Cardiac muscle cell (in vitro differentiated cells and primary cell): ENCODE measurements around the gene WDR70. TPM values are rescaled to one million over a fixed set of nuclear protein-coding genes. Genes with fewer than 3 reads are reported as not detected.

Experiments
- DNase-seq, 2 donors: peaks; one replicate each; pipeline versions ENCODE4 v3.0.0 to v3.0.0-alpha.2; 2010 to 2017; ENCODE audit warnings: low read depth in 1 of 2, low spot score in 1 of 2
- H3K27ac ChIP-seq: fragments of 200-600 bp; sonication (generic); 2 replicates; pipeline ENCODE4 v1.5.1; 2016
- H3K27me3 ChIP-seq: fragments of 200-600 bp; sonication (generic); 2 replicates; pipeline ENCODE4 v1.6.0; 2016; ENCODE audit warnings: control low read depth
- H3K36me3 ChIP-seq: fragments of 200-600 bp; sonication (generic); 2 replicates; pipeline ENCODE4 v1.5.1; 2016; ENCODE audit warnings: control low read depth
- H3K4me1 ChIP-seq: fragments of 200-600 bp; sonication (generic); 2 replicates; pipeline ENCODE4 v1.8.1; 2017; ENCODE audit warnings: low read depth, mild to moderate bottlenecking, mixed run types
- H3K4me3 ChIP-seq: fragments of 200-600 bp; sonication (generic); 2 replicates; pipeline ENCODE4 v1.5.1; 2016; ENCODE audit warnings: mild to moderate bottlenecking
- H3K9me3 ChIP-seq: fragments of 200-600 bp; sonication (generic); 2 replicates; pipeline ENCODE4 v1.5.1; 2017; ENCODE audit warnings: low read depth, mild to moderate bottlenecking, control low read depth
- polyA plus RNA-seq: library from polyadenylated mRNA; unstranded; fragments of >200 nt; fragmentation: Nextera tagmentation; extraction: Ambion mirVana; gene quantifications from 2 replicates; pipeline ENCODE4 v1.2.1, GENCODE V29; 2016
- total RNA-seq: library from RNA; depleted of rRNA; stranded (reverse); fragments of >200 nt; gene quantifications from 2 replicates; pipeline ENCODE4 v1.2.3, GENCODE V29; 2016
- TF ChIP-seq, protein P1 (sequence below): IDR thresholded peaks from 2 replicates; pipeline ENCODE4 v1.5.1; 2012; ENCODE audit warnings: low read depth, mild to moderate bottlenecking, low read length

WDR70 gene
- total and polyA plus RNA-seq, 2 experiments from 2014 or later: 21.8 to 22.7 TPM

DNA sequence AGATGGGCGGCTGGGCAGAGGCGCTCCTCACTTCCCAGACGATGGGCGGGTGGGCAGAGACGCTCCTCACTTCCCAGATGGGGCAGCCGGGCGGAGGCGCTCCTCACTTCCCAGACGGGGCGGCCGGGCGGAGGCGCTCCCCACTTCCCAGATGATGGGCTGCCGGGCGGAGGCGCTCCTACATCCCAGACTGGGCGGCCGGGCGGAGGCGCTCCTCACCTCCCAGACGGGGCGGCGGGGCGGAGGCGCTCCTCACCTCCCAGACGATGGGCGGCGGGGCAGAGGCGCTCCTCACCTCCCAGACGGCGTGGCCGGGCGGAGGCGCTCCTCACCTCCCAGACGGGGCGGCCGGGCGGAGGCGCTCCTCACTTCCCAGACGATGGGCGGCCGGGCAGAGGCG lies 140.2 kb downstream of the WDR70 start:
- H3K27me3 ChIP-seq: no peaks in the 10 kb centered on the region
- no peaks in the 10 kb centered on the region for H3K36me3 ChIP-seq
- H3K9me3 ChIP-seq: no peaks in the 10 kb centered on the region
- DNase-seq: no peak
- no peak overlapping the region for H3K27ac ChIP-seq
- H3K4me3 ChIP-seq: no peak overlapping the region
- H3K4me1 ChIP-seq: no peaks in the 10 kb centered on the region
- TF ChIP-seq, protein P1, sequence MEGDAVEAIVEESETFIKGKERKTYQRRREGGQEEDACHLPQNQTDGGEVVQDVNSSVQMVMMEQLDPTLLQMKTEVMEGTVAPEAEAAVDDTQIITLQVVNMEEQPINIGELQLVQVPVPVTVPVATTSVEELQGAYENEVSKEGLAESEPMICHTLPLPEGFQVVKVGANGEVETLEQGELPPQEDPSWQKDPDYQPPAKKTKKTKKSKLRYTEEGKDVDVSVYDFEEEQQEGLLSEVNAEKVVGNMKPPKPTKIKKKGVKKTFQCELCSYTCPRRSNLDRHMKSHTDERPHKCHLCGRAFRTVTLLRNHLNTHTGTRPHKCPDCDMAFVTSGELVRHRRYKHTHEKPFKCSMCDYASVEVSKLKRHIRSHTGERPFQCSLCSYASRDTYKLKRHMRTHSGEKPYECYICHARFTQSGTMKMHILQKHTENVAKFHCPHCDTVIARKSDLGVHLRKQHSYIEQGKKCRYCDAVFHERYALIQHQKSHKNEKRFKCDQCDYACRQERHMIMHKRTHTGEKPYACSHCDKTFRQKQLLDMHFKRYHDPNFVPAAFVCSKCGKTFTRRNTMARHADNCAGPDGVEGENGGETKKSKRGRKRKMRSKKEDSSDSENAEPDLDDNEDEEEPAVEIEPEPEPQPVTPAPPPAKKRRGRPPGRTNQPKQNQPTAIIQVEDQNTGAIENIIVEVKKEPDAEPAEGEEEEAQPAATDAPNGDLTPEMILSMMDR: no peak

DNA sequence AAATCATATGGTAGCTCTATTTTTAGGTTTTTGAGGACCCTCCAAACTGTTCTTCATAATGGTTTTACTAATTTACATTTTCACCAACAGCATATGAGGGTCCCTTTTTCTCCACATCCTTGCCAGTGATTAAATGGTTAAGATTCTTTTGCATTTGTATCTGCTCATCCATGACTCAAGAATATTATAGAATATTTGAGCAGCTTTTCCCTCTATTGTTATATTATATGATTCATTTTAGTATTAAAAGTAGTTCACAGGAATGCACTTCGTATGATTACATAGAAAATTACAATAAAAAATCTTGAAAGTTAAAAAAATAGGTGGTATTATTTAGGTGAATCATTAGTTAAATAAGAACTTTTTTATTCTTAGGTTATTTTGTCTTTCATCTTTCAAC lies 140.7 kb downstream of the WDR70 start:
- Histone ChIP-seq H3K36me3 (no peaks in the 10 kb centered on the region), H3K4me3 (no peak overlapping the region), H3K9me3 (no peaks in the 10 kb centered on the region), H3K4me1 (no peaks in the 10 kb centered on the region), H3K27me3 (no peaks in the 10 kb centered on the region), H3K27ac (no peak overlapping the region)
- no peak for DNase-seq
- TF ChIP-seq, protein P1: no peak

DNA sequence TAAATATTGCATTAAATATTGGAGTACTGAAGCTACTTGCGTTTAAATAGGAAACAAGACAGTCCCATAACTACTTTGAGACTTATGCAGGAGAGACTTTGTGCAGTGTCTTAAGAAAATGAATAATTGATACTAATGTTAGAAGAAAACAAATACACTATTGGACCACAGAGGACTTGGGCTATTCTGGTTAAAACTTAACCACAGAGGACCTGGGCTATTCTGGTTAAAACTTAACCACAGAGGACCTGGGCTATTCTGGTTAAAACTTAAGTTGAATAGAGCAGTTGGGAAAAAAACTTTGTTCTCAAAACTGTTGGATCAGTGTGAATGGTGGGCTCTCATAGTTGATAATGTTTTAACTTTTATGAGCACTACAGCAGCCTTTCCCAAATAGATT lies 141.7 kb downstream of the WDR70 start:
- Histone ChIP-seq H3K36me3 (no peaks in the 10 kb centered on the region), H3K27ac (no peak overlapping the region)

DNA sequence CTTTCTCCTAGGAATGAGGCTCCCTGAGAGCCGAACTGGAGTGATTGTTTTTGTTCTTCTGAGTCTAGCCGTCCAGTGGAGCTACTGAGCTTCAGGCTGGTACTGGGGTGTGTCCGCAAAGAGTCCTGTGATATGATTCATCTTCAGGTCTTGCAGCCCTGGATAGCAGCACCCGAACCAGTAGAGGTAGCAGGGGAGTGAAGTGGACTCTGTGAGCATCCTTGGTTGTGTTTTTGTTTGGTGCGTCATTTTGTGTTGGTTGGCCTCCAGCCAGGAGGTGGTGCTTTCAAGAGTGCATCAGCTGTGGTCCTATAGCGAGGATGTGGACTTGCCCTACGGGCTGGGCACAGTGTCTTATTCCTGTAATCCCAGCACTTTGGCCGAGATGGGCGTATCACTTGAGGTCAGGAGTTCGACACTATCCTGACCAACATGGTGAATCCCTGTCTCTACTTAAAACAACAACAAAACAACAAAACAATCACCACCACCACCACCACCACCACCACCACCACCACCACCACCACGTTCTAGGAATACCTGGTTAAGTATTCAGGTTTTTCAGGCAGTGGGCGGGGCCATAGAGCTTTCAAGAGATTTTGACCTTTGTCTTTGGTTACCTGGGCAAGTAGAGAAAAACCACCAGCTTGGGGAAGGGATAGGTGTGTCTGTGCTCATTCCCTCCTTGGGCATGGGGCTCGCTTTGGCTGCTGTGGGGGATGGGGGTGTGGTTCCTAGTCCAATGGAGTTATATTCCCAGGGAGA lies 154.0 kb downstream of the WDR70 start:
- no peaks in the 10 kb centered on the region for H3K27me3 ChIP-seq
- no peaks in the 10 kb centered on the region for H3K9me3 ChIP-seq
- no peaks in the 10 kb centered on the region for H3K36me3 ChIP-seq
- no peak overlapping the region for H3K4me3 ChIP-seq
- no peaks in the 10 kb centered on the region for H3K4me1 ChIP-seq
- TF ChIP-seq, protein P1: no peak
- DNase-seq: no peak
- no peak overlapping the region for H3K27ac ChIP-seq

More for the DNA sequence above, 141.7 kb downstream of the WDR70 start:
- Histone ChIP-seq H3K4me1 (no peaks in the 10 kb centered on the region), H3K4me3 (no peak overlapping the region), H3K27me3 (no peaks in the 10 kb centered on the region), H3K9me3 (no peaks in the 10 kb centered on the region)
- TF ChIP-seq, protein P1: no peak
- DNase-seq: no peak

DNA sequence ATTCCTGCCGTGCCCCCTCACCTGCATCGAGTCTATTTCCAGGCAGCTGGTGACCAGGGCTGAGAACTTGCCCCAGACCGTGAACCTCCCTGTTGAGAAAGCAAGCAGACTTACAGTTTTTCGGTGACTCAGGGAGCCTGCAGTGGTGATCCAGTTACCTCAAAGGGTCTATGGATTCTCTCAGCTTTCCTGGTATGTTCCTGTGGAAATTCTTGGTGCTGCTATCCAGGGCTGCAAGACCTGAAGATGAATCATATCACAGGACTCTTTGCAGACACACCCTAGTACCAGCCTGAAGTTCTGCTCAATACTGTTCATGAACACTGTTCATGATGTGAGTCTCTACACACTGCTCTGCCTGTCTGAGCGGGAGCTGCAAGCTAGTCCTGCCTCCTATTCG lies 154.7 kb downstream of the WDR70 start:
- DNase-seq: no peak
- Histone ChIP-seq H3K27ac (no peak overlapping the region), H3K4me1 (no peaks in the 10 kb centered on the region), H3K4me3 (no peak overlapping the region), H3K36me3 (no peaks in the 10 kb centered on the region), H3K27me3 (no peaks in the 10 kb centered on the region), H3K9me3 (no peaks in the 10 kb centered on the region)
- TF ChIP-seq, protein P1: no peak
